GM23338 (cell line): ENCODE data around the gene HNRNPUL2. TPM values are rescaled to one million over a fixed set of nuclear protein-coding genes. Genes with fewer than 3 reads are reported as not detected.
"Not testable (repeated sequence)": the region's sequence is repeated elsewhere in the genome, so short reads cannot be mapped to it uniquely, and the experiment has no call there.

ENCODE experiments used
- ATAC-seq: fragments of 200-7000 bp; cut with Tn5 transposase; 3 replicates; pipeline ENCODE4 v1.9.1; 2020
- DNase-seq: peaks from one replicate; pipeline ENCODE4 v3.0.0-alpha.2; 2015; ENCODE audit warnings: low spot score
- H2AFZ ChIP-seq: fragments of 200-600 bp; sonication (generic); 2 replicates; pipeline ENCODE4 v1.8.0; 2016; ENCODE audit warnings: antibody characterized with exemption, mild to moderate bottlenecking, moderate library complexity
- H3F3A ChIP-seq: fragments of 200-600 bp; sonication (generic); replicated peaks from 2 replicates; pipeline ENCODE4 v1.8.0; 2017; ENCODE audit warnings: antibody characterized with exemption, mixed run types, low read depth
- H3K27ac ChIP-seq: fragments of 200-600 bp; sonication (generic); 2 replicates; pipeline ENCODE4 v1.6.1; 2016; ENCODE audit warnings: low read depth
- H3K27me3 ChIP-seq: fragments of 200-600 bp; sonication (generic); 2 replicates; pipeline ENCODE4 v1.8.0; 2016; ENCODE audit warnings: mild to moderate bottlenecking, mixed run types, moderate library complexity; ENCODE audit not compliant: insufficient read depth
- H3K36me3 ChIP-seq: fragments of 200-600 bp; sonication (generic); 2 replicates; pipeline ENCODE4 v1.8.0; 2016; ENCODE audit warnings: mild to moderate bottlenecking; ENCODE audit not compliant: insufficient read depth
- H3K4me1 ChIP-seq: fragments of 200-600 bp; sonication (generic); 2 replicates; pipeline ENCODE4 v1.8.0; 2016; ENCODE audit warnings: mild to moderate bottlenecking, moderate library complexity; ENCODE audit not compliant: insufficient read depth
- H3K4me2 ChIP-seq: fragments of 200-600 bp; sonication (generic); 2 replicates; pipeline ENCODE4 v1.7.1; 2017; ENCODE audit warnings: mixed run types
- H3K4me3 ChIP-seq: fragments of 200-600 bp; sonication (generic); 2 replicates; pipeline ENCODE4 v1.6.1; 2016; ENCODE audit warnings: mixed run types
- H3K79me2 ChIP-seq: fragments of 200-600 bp; sonication (generic); replicated peaks from 2 replicates; pipeline ENCODE4 v1.8.0; 2017; ENCODE audit warnings: mild to moderate bottlenecking; ENCODE audit not compliant: insufficient read depth
- H3K9me2 ChIP-seq: fragments of 200-600 bp; sonication (generic); 2 replicates; pipeline ENCODE4 v1.8.0; 2017; ENCODE audit not compliant: insufficient read depth
- H4K20me1 ChIP-seq: fragments of 200-600 bp; sonication (generic); replicated peaks from 2 replicates; pipeline ENCODE4 v1.8.0; 2017; ENCODE audit warnings: mild to moderate bottlenecking; ENCODE audit not compliant: insufficient read depth
- H3K27ac Mint-ChIP-seq: 2 replicates; pipeline ENCODE4 v1.8.0; 2020; ENCODE audit warnings: inconsistent platforms, mild to moderate bottlenecking, moderate library complexity, mixed read lengths
- H3K27me3 Mint-ChIP-seq: 3 replicates; pipeline ENCODE4 v1.8.0; 2022; ENCODE audit warnings: low read depth, mild to moderate bottlenecking, moderate library complexity, mixed read lengths, inconsistent platforms; ENCODE audit not compliant: insufficient read depth, poor library complexity
- H3K36me3 Mint-ChIP-seq: 3 replicates; pipeline ENCODE4 v1.8.0; 2021; ENCODE audit warnings: low read depth, mild to moderate bottlenecking, inconsistent platforms, moderate library complexity, mixed read lengths
- H3K4me1 Mint-ChIP-seq: 3 replicates; pipeline ENCODE4 v1.8.0; 2020; ENCODE audit warnings: mild to moderate bottlenecking, inconsistent platforms, mixed read lengths
- H3K4me3 Mint-ChIP-seq: 3 replicates; pipeline ENCODE4 v1.8.0; 2021; ENCODE audit warnings: moderate library complexity, mild to moderate bottlenecking, inconsistent platforms, mixed read lengths
- H3K9me3 Mint-ChIP-seq: 3 replicates; pipeline ENCODE4 v1.8.0; 2020; ENCODE audit warnings: moderate library complexity, mild to moderate bottlenecking, inconsistent platforms, mixed read lengths
- CREB1 ChIP-seq: fragments of 250-450 bp; sonication (Bioruptor Pico); IDR thresholded peaks from 2 replicates; pipeline ENCODE4 v1.5.0; 2020; ENCODE audit warnings: low read depth, mild to moderate bottlenecking, moderate library complexity
- EZH2 ChIP-seq: fragments of 200-600 bp; sonication (generic); IDR thresholded peaks from one replicate; pipeline ENCODE4 v1.8.0; 2017; ENCODE audit warnings: antibody characterized with exemption, mild to moderate bottlenecking, low read depth; ENCODE audit not compliant: unreplicated experiment
- EZH2phosphoT487 ChIP-seq: fragments of 200-600 bp; sonication (generic); IDR thresholded peaks from one replicate; pipeline ENCODE4 v1.8.1; 2018; ENCODE audit warnings: antibody characterized with exemption; ENCODE audit not compliant: unreplicated experiment
- JUNB ChIP-seq: IDR thresholded peaks from one replicate; pipeline ENCODE4 v1.6.1; 2016; ENCODE audit warnings: antibody characterized with exemption; ENCODE audit not compliant: unreplicated experiment
- POLR2AphosphoS5 ChIP-seq: IDR thresholded peaks from 2 replicates; pipeline ENCODE4 v1.6.1; 2016; ENCODE audit warnings: antibody characterized with exemption, low read depth
- STAT1 ChIP-seq: IDR thresholded peaks from one replicate; pipeline ENCODE4 v1.6.1; 2016; ENCODE audit warnings: antibody characterized with exemption; ENCODE audit not compliant: unreplicated experiment
- polyA plus RNA-seq: library from polyadenylated mRNA; unstranded; fragments of >200 nt; fragmentation: Nextera tagmentation; extraction: Ambion mirVana; gene quantifications from 2 replicates; pipeline ENCODE4 v1.2.1, GENCODE V29; 2016
- total RNA-seq: library from RNA; depleted of rRNA; stranded (reverse); fragments of >200 nt; shearing (Covaris generic); gene quantifications from 2 replicates; pipeline ENCODE4 v1.2.3, GENCODE V29; 2014
- TF ChIP-seq, protein P1 (sequence below), 2 experiments: fragments of 200-600 bp in 1 of 2; sonication (generic) in 1 of 2; conservative IDR thresholded peaks; 2 replicates each; pipeline versions ENCODE4 v1.5.1 to v1.6.1; 2016 to 2017; ENCODE audit warnings: antibody characterized with exemption in 2 of 2, low read depth in 2 of 2, mild to moderate bottlenecking in 2 of 2, moderate library complexity in 1 of 2

HNRNPUL2 gene
- total and polyA plus RNA-seq, 2 experiments from 2014 or later, result 9.4 to 18.3 TPM

- H3K4me2 ChIP-seq, result no peak overlapping the region
- H3K4me3 ChIP-seq, result no peak overlapping the region
- Mint-ChIP-seq H3K4me1 (peaks cover 14% of the 10 kb centered on the region; the same call in 2 of the 3 replicates), H3K36me3 (peaks cover 44% of the 10 kb centered on the region), H3K27me3 (peaks cover 10% of the 10 kb centered on the region), H3K9me3 (no peaks in the 10 kb centered on the region), H3K4me3 (no peak overlapping the region; the same call in 2 of the 3 replicates), H3K27ac (peak overlapping the region; percentile 77)
- no peaks in the 10 kb centered on the region for H3K27me3 ChIP-seq
- H3K36me3 ChIP-seq, result no peaks in the 10 kb centered on the region; the same call in 1 of the 2 replicates
- no peaks in the 10 kb centered on the region for H3K9me2 ChIP-seq
- ATAC-seq (peak; percentile 96), DNase-seq (peak; percentile 94)
- TF ChIP-seq POLR2AphosphoS5, result no peak
- TF ChIP-seq STAT1, result no peak
- TF ChIP-seq EZH2, result no peak
- TF ChIP-seq EZH2phosphoT487, result no peak
- TF ChIP-seq, protein P1, sequence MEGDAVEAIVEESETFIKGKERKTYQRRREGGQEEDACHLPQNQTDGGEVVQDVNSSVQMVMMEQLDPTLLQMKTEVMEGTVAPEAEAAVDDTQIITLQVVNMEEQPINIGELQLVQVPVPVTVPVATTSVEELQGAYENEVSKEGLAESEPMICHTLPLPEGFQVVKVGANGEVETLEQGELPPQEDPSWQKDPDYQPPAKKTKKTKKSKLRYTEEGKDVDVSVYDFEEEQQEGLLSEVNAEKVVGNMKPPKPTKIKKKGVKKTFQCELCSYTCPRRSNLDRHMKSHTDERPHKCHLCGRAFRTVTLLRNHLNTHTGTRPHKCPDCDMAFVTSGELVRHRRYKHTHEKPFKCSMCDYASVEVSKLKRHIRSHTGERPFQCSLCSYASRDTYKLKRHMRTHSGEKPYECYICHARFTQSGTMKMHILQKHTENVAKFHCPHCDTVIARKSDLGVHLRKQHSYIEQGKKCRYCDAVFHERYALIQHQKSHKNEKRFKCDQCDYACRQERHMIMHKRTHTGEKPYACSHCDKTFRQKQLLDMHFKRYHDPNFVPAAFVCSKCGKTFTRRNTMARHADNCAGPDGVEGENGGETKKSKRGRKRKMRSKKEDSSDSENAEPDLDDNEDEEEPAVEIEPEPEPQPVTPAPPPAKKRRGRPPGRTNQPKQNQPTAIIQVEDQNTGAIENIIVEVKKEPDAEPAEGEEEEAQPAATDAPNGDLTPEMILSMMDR (conservative IDR thresholded peaks at IDR 0.05; ENCODE audit: low read depth in 2 of 2), result peak; percentile 91 to 97
- TF ChIP-seq JUNB, result no peak
- no peak for TF ChIP-seq CREB1 (CRISPR knock-in tag)
- H3K79me2 ChIP-seq, result no peaks in the 10 kb centered on the region
- H3F3A ChIP-seq, result peaks cover 5% of the 10 kb centered on the region; the same call in 1 of the 2 replicates
- H4K20me1 ChIP-seq, result no peaks in the 10 kb centered on the region; the same call in 1 of the 2 replicates
- H3K4me1 ChIP-seq, result no peaks in the 10 kb centered on the region; the same call in 1 of the 2 replicates
- no peak overlapping the region for H2AFZ ChIP-seq
- peak overlapping the region; percentile 83 for H3K27ac ChIP-seq
Measured at GRCh38 chr11:62694455-62695167, 32.6 kb downstream of the HNRNPUL2 start.

DNA sequence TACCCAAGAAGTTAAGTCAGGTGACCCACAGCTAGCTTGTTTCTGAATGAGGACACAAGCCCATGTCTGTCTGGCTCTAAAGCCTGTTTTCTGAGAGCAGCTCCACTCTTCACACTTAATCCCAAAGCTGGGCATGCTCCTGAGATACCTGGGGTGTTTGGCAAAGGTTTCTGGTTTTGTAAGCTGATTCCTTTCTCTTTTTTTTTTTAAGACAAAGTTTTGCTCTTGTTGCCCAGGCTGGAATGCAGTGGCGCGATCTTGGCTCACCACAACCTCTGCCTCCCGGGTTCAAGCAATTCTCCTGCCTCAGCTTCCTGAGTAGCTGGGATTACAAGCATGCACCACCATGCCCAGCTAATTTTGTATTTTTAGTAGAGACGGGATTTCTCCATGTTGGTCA lies 33.6 kb downstream of the HNRNPUL2 start:
- Mint-ChIP-seq H3K4me1 (peaks cover 18% of the 10 kb centered on the region; the same call in 2 of the 3 replicates), H3K36me3 (peaks cover 43% of the 10 kb centered on the region), H3K27me3 (peaks cover 10% of the 10 kb centered on the region)
- H3K4me3 Mint-ChIP-seq, H3K4me2 ChIP-seq, H3K9me2 ChIP-seq, H3K9me3 Mint-ChIP-seq, H3K36me3 ChIP-seq, H3K27ac Mint-ChIP-seq, H3K4me3 ChIP-seq, DNase-seq, H3F3A ChIP-seq, H3K79me2 ChIP-seq, H2AFZ ChIP-seq, ATAC-seq, H3K4me1 ChIP-seq, H4K20me1 ChIP-seq, H3K27ac ChIP-seq, H3K27me3 ChIP-seq: not testable (repeated sequence)
